Measurements from ENCODE around the gene SLC6A6.
A peak's percentile ranks its signal among the peaks of the same experiment; 100 is the strongest.

The SLC6A6 gene

GRCh38 chr3:14439501-14440167, 37.2 kb downstream of the SLC6A6 start:
- peak; percentile 74 to 84 for DNase-seq

- DNase-seq, result no peak
Observed at GRCh38 chr3:14440168-14440518, 37.7 kb downstream of the SLC6A6 start.

- DNase-seq, result peak in 1 of 2 experiments; percentile 25
Observed at GRCh38 chr3:14440531-14441239, 38.3 kb downstream of the SLC6A6 start.

GRCh38 chr3:14441240-14441919, 39.0 kb downstream of the SLC6A6 start:
- no peak for DNase-seq

GRCh38 chr3:14441920-14442300, 39.5 kb downstream of the SLC6A6 start:
- DNase-seq, result no peak

DNA sequence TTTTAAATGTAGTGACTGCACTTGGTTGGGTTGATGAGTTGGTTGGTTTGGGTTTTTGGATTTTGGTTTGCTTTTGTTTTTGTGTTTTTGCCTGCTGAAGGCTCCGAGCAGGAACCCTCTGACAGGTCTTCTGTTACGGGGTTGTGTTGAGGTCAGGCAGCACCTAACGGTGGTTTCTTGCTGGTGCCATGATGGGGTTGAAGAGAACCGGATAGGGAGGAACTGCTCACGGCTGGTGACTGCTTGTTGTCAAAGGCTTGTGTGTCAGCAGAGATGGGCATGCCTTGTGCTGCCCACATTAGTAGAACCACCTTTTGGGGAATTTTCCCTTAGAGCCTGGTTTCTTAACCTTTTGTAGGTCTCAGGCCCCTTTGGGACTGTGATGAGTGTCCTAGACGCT, 42.0 kb downstream of the SLC6A6 start:
- no peak for DNase-seq

DNA sequence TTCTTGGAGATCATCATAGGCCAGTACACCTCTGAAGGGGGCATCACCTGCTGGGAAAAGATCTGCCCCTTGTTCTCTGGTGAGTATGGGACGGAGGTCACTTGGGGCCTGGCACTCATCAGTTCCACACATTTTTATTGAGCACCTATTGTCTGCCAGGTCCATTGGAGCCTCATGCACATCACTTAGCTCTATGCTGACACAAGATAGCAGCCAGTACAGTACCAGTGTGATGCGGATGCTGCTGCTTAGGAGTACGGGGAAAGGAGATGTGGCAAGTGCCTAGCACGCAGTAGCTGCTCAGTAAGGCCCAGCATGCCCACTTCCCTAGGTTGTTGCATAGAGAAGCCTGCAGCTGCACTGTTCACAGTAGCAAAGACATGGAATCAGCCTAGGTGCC, 43.4 kb downstream of the SLC6A6 start:
- no peak for DNase-seq

- no peak for DNase-seq
Observed at GRCh38 chr3:14446988-14447570, 44.7 kb downstream of the SLC6A6 start.

DNA sequence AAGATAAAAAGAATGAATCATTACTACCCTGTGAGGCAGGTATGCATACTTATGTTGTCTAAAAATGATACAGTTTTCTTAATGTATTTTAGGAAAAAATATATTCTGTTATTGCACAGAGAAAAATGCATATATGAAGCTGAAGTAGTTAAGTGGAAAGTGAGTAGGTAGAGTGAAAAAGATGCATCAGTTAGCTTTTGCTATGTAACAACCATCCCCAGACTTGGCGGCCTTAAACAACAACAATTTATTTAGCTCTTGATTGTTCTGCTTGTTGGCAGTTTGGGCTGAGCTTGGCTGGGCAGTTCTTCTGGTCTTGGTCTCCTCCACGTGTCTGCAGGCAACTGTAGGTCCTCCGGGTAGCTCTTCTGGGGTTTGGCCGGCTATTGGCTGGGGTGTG, 45.7 kb downstream of the SLC6A6 start:
- no peak for DNase-seq

DNA sequence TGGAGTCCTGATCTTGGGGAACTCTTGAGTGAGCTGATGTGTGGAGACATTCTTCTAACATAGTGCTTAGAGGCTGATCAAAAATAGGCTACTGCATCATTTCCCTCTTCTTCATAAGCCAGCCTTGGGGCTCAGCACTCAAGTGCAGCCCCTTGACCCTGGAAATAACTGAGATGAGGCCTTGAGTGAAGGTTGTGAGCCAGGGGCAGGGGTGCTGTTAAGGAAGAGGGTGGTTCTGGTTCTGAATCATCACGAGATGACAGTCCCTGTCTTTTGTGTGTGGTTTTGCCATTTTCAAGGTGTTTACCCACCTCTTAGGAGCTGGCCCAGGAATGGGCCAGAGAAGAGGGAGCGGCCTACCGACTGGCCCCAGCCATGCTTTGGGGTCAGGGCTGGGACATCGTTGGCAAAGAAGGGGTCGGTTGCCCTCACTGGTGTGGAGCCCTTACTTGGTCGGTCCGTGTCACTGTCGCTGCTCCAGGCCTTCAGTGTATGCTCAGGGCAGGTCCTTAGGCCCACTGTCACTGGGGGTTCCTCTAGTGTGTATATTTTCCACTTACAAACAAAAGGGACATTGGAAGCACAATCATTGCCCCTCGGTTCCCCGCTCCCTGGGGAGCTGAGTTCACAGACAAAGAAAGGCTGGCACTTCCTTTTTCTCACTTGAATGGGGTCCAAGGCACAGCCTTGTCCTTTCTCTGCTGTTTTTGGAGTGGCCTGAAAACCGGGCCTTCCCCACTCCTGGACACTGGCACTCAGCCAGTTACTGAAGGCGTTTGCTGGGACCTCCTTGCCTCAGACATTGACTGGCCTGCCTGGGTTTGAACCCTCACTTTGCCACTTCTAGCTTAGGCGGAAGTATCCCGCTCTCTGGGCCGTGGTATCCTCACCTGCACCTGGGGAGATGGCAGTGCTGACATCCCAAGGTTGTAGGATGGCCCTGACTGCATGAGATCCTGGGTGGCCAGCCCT, 46.6 kb downstream of the SLC6A6 start:
- no peak for DNase-seq

- DNase-seq, result no peak
Observed at GRCh38 chr3:14450506-14450905, 48.1 kb downstream of the SLC6A6 start.

DNA sequence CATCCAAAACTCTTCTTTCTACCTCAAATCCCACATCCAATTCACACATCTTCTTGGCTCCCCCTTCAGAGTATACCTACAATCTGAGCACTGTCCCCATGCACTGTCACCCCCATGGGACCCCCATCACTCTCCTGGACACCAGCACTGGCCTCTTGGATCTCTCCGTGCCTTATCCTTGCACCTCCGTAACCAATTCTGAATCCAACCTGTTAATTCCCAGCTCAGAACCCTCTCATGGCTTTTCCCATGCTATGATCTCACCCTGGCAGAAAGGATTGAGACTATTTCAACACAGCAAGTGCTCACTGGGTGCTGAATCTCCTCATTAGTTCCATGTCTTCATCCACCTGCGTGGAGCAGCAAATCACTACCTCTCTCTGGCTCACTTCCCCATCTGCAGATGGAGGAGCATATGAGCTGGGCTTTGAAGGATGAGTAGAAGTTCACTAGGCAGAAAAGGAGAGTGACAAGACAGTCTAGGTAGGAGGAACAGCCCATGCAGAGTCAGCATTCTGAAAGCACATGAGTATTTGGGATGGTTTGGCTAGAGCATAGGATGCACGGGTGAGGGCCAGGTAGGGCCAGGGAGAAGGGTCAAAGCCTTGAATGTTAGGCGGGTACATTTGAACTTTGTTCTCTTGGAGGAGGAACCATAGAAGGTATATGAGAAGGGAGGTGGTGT, 48.7 kb downstream of the SLC6A6 start:
- no peak for DNase-seq

- peak; percentile 59 to 81 for DNase-seq
Observed at GRCh38 chr3:14451844-14452739, 49.7 kb downstream of the SLC6A6 start.

DNA sequence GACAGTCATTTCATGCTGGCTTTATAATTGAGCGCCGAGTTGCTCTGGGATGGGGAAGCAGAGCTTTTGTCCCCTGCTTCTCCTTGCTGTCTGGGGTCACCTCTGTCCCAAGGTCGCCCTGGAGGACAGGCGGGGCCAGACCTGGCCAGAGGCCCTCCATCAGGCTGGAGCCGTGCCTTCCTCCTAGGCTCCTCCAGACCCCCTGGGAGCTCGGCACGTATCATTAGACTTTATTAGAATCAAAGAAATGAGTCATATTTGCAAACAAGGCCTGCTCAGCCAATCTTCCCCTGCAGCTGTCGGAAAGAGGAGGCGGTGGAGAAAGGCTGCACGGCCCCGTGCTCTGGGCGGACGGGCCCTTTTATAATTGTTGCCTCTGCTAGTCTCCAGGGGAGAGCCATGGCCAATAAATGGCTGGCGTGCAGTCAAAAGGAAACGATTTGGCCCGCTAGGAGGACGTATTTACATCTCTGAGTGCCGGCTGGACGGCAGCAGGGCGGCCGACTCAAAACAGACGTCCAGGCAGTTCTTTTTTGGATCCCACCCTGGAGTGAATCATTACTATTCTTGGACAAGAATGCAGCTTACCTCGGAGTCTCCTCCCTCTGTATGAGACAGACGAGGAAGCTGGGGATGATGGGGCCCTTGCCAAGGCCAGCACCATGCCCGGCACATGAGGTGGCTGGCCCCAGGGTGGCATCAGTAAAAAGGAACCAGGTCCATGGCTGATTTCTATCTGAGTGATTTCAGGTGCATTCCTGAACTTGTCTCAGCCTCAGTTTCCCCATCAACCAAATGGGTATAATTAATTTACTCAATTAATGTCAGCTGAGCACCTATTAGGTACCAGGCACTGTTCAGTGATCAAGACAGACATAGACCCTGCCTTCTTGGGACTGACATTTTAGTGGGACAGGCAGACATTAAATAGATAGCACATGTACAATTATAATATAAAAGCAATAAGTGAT, 50.6 kb downstream of the SLC6A6 start:
- peak; percentile 84 to 89 for DNase-seq

GRCh38 chr3:14453876-14454638, 51.7 kb downstream of the SLC6A6 start:
- no peak for DNase-seq

DNA sequence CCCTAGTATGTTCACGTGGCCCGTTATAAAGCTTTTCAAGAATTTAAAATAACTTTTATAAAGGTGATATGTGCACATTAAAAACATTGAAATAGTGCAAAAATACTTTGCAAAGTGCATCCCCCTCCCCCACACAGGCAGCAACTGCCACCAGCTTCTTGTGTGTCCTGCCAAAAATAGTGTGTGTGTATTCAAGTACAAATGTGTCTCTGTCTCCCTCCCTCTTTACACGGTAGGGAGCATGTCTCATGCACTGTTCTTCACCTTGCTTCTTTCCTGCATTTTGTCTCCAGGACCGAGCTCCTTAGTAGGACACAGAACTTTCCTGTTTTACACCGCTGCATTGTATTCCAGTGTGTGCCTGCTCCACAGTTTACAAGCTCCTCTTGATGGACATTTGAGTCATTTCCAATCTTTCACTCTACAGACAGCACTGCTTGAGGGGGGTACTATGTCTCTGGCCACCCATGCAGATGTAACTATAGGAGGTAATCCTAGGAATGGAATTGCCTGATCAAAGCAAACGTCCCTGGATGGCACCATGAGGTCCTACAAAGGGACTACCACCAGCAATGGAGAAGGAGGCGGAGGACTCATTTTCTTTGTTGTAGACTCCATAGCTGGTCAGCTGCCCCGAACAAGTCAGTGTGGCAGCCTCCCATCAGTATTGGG, 52.4 kb downstream of the SLC6A6 start:
- DNase-seq, result no peak

DNA sequence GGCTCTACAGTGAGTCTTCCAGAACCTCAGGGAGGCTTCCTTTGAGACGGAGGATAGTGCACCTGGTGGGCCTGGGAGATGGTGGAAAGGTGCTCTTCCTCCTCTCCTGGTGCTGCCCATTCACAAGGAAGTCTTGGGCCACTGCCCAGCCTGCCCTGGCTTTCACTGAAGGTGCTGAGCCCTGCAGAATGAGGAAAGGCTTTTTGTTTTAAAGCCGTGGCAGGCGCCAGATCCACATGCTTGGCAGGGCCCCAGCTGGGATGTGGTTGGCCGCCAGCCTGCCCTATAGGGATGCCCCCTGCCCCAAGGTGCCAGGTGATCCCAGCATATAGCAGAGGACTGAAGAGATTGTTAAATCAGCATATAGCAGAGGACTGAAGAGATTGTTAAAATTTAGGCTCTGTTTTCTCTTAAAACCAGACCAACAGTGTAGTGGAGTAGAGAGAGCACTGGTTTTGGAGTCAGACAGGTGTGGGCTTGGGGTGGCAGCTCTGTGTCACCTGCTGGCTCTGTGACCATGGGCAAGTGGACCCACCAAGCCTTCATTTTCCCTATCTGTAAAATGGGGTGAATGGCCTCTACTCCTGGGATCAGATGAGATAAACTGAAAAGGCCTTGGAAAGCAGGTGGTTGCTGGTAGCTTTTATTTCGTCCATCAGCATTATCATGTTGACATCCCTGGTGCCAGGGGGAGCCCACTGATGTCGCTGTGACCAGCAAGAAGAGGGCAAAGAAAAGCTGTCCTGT, 53.3 kb downstream of the SLC6A6 start:
- DNase-seq, result no peak

DNA sequence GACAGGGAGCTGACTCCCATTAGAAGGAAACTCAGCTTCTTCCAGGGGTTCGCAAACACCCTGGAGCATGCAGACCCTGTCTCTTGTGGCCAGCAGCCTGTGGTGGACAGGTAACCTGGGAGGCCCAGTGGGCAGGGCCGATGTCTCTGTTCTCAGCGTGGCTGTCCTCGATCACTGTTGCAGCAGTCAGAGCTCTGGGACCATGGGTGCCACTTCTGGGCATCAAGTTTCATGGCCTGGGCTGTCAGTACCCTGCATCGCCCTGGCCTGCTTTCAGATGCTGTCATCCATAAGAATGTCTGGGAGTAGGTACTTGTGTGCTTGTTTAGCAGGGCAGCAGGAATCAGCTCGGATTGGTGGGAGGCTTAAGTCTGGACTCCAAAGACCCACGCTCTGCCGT, 54.4 kb downstream of the SLC6A6 start:
- DNase-seq, result no peak
